H9 (cell line): ENCODE measurements around the gene SGIP1. TPM values are rescaled to one million over a fixed set of nuclear protein-coding genes. Genes with fewer than 3 reads are reported as not detected.

Experiments
- DNase-seq: peaks from one replicate; pipeline ENCODE4 v3.0.0-alpha.2; 2017
- H2AFZ ChIP-seq: one replicate; pipeline ENCODE4 v1.6.1; 2013; ENCODE audit warnings: mild to moderate bottlenecking, low read length, control low read depth, moderate library complexity
- H2AK5ac ChIP-seq: 2 replicates; pipeline ENCODE4 v1.6.1; 2013; ENCODE audit warnings: low read length, control low read depth, mixed read lengths; ENCODE audit not compliant: insufficient read length
- H2BK120ac ChIP-seq: one replicate; pipeline ENCODE4 v1.6.1; 2013; ENCODE audit warnings: low read depth, mild to moderate bottlenecking, low read length, control low read depth, inconsistent platforms; ENCODE audit not compliant: poor library complexity, severe bottlenecking
- H2BK12ac ChIP-seq: 2 replicates; pipeline ENCODE4 v1.6.1; 2013; ENCODE audit warnings: low read length, control low read depth, mixed read lengths, low read depth; ENCODE audit not compliant: insufficient read length
- H2BK15ac ChIP-seq: 2 replicates; pipeline ENCODE4 v1.6.1; 2013; ENCODE audit warnings: low read depth, low read length, control low read depth
- H2BK20ac ChIP-seq: one replicate; pipeline ENCODE4 v1.6.1; 2013; ENCODE audit warnings: low read depth, mild to moderate bottlenecking, low read length, control low read depth, inconsistent platforms; ENCODE audit not compliant: poor library complexity, severe bottlenecking
- H2BK5ac ChIP-seq: 2 replicates; pipeline ENCODE4 v1.6.1; 2013; ENCODE audit warnings: low read length, control low read depth, mixed read lengths; ENCODE audit not compliant: insufficient read length
- H3K14ac ChIP-seq: 2 replicates; pipeline ENCODE4 v1.6.1; 2013; ENCODE audit warnings: low read length, control low read depth; ENCODE audit not compliant: insufficient read depth
- H3K18ac ChIP-seq: 2 replicates; pipeline ENCODE4 v1.6.1; 2013; ENCODE audit warnings: low read depth, mild to moderate bottlenecking, mixed read lengths, low read length, control low read depth; ENCODE audit not compliant: insufficient read length
- H3K23ac ChIP-seq: 2 replicates; pipeline ENCODE4 v1.6.1; 2013; ENCODE audit warnings: low read length, control low read depth, mixed read lengths, low read depth; ENCODE audit not compliant: insufficient read length
- H3K23me2 ChIP-seq: 2 replicates; pipeline ENCODE4 v1.6.1; 2013; ENCODE audit warnings: low read depth, mild to moderate bottlenecking, mixed read lengths, low read length, control low read depth; ENCODE audit not compliant: insufficient read length, poor library complexity, severe bottlenecking
- H3K27ac ChIP-seq: 2 replicates; pipeline ENCODE4 v1.5.1; 2013; ENCODE audit warnings: low read length, control low read depth, mixed read lengths, low read depth; ENCODE audit not compliant: insufficient read length
- H3K27me3 ChIP-seq: 2 replicates; pipeline ENCODE4 v1.6.1; 2013; ENCODE audit warnings: low read length, control low read depth, inconsistent platforms; ENCODE audit not compliant: insufficient read depth
- H3K4ac ChIP-seq: 2 replicates; pipeline ENCODE4 v1.6.1; 2013; ENCODE audit warnings: low read depth, mild to moderate bottlenecking, control low read depth, inconsistent platforms, low read length, moderate library complexity
- H3K4me1 ChIP-seq: 2 replicates; pipeline ENCODE4 v1.6.1; 2013; ENCODE audit warnings: low read length, control low read depth, inconsistent platforms; ENCODE audit not compliant: insufficient read depth
- H3K4me2 ChIP-seq: 2 replicates; pipeline ENCODE4 v1.6.1; 2013; ENCODE audit warnings: low read length, control low read depth, mixed read lengths; ENCODE audit not compliant: insufficient read length, insufficient read depth
- H3K56ac ChIP-seq: 2 replicates; pipeline ENCODE4 v1.6.1; 2013; ENCODE audit warnings: low read depth, mild to moderate bottlenecking, mixed read lengths, low read length, control low read depth; ENCODE audit not compliant: insufficient read length
- H3K79me1 ChIP-seq: 2 replicates; pipeline ENCODE4 v1.6.1; 2013; ENCODE audit warnings: low read depth, mild to moderate bottlenecking, moderate library complexity, low read length, control low read depth, inconsistent platforms; ENCODE audit not compliant: insufficient read depth, poor library complexity, severe bottlenecking
- H3K79me2 ChIP-seq: 2 replicates; pipeline ENCODE4 v1.6.1; 2013; ENCODE audit warnings: low read length, control low read depth, inconsistent platforms; ENCODE audit not compliant: insufficient read depth
- H3K9ac ChIP-seq: 2 replicates; pipeline ENCODE4 v1.6.1; 2013; ENCODE audit warnings: low read length, control low read depth, mixed read lengths; ENCODE audit not compliant: insufficient read length; ENCODE audit errors: extremely low read depth
- H3K9me3 ChIP-seq: one replicate; pipeline ENCODE4 v1.6.1; 2013; ENCODE audit warnings: low read depth, low read length, inconsistent platforms; ENCODE audit not compliant: control insufficient read depth
- H3T11ph ChIP-seq: one replicate; pipeline ENCODE4 v1.6.1; 2013; ENCODE audit warnings: mild to moderate bottlenecking, low read length, control low read depth, inconsistent platforms
- H4K20me1 ChIP-seq: one replicate; pipeline ENCODE4 v1.6.1; 2013; ENCODE audit not compliant: control insufficient read depth, insufficient read length, insufficient read depth
- H4K5ac ChIP-seq: 2 replicates; pipeline ENCODE4 v1.6.1; 2013; ENCODE audit warnings: low read depth, mild to moderate bottlenecking, mixed read lengths, low read length, control low read depth; ENCODE audit not compliant: insufficient read length
- H4K8ac ChIP-seq: replicated peaks from 2 replicates; pipeline ENCODE4 v1.6.1; 2013; ENCODE audit warnings: low read length, control low read depth, mixed read lengths, low read depth; ENCODE audit not compliant: insufficient read length
- H4K91ac ChIP-seq: 2 replicates; pipeline ENCODE4 v1.6.1; 2013; ENCODE audit warnings: low read depth, mild to moderate bottlenecking, moderate library complexity, mixed read lengths, low read length, control low read depth; ENCODE audit not compliant: insufficient read length
- H3K27ac Mint-ChIP-seq, 3 experiments: 2 replicates in 2 of 3; 3 replicates in 1 of 3; pipeline ENCODE4 v1.8.0; 2020 to 2021; ENCODE audit warnings: mixed read lengths in 3 of 3, mild to moderate bottlenecking in 1 of 3, moderate library complexity in 1 of 3
- H3K27me3 Mint-ChIP-seq: 2 replicates; pipeline ENCODE4 v1.8.0; 2021; ENCODE audit warnings: low read depth, mild to moderate bottlenecking, moderate library complexity, mixed read lengths
- H3K36me3 Mint-ChIP-seq, 3 experiments: 2 replicates in 2 of 3; 3 replicates in 1 of 3; pipeline ENCODE4 v1.8.0; 2020 to 2021; ENCODE audit warnings: low read depth in 3 of 3, mixed read lengths in 3 of 3; ENCODE audit not compliant: insufficient read depth in 1 of 3
- H3K4me1 Mint-ChIP-seq, 2 experiments: 2 replicates each; pipeline ENCODE4 v1.8.0; 2020; ENCODE audit warnings: mixed read lengths in 2 of 2
- H3K4me3 Mint-ChIP-seq, 2 experiments: 2 replicates in 1 of 2; 3 replicates in 1 of 2; pipeline ENCODE4 v1.8.0; 2020 to 2021; ENCODE audit warnings: mild to moderate bottlenecking in 2 of 2, mixed read lengths in 2 of 2, moderate library complexity in 1 of 2
- H3K9me3 Mint-ChIP-seq, 2 experiments: 2 replicates in 1 of 2; 3 replicates in 1 of 2; pipeline ENCODE4 v1.8.0; 2020; ENCODE audit warnings: mild to moderate bottlenecking in 2 of 2, mixed read lengths in 2 of 2, moderate library complexity in 1 of 2
- CTCF ChIP-seq: fragments of 200-600 bp; sonication (generic); conservative IDR thresholded peaks from 3 replicates; pipeline ENCODE4 v1.8.0; 2021; ENCODE audit warnings: antibody characterized with exemption, mild to moderate bottlenecking
- WGBS: extraction: QIAGEN DNeasy Blood & Tissue Kit; methylation state at CpG from one replicate; pipeline ENCODE4 v1.1.7; 2013; ENCODE audit warnings: missing lambda C conversion rate, low lambda C conversion rate, mixed read lengths; ENCODE audit not compliant: insufficient read length; ENCODE audit errors: extremely low coverage; 5-methylcytosine and 5-hydroxymethylcytosine counted together
- total RNA-seq: library from RNA; stranded (reverse); gene quantifications from 2 replicates; pipeline ENCODE4 v1.2.1, GENCODE V29; 2021

The SGIP1 gene
- total RNA-seq, 1 experiment from 2014 or later = 1.5 TPM

GRCh38 chr1:66770240-66770639 lies 236.3 kb downstream of the SGIP1 start:
- Histone ChIP-seq H2AK5ac (no peak overlapping the region), H2BK5ac (no peak overlapping the region), H2BK120ac (no peak overlapping the region), H3T11ph (no peak overlapping the region), H3K23me2 (no peaks in the 10 kb centered on the region), H3K9ac (no peak overlapping the region), H3K23ac (no peak overlapping the region), H2BK15ac (no peak overlapping the region), H3K79me2 (no peaks in the 10 kb centered on the region), H3K9me3 (no peaks in the 10 kb centered on the region), H3K27ac (no peak overlapping the region), H4K5ac (no peak overlapping the region), H3K4me1 (no peaks in the 10 kb centered on the region), H3K4ac (no peak overlapping the region), H2AFZ (no peak overlapping the region), H4K20me1 (no peaks in the 10 kb centered on the region), H2BK12ac (no peak overlapping the region), H4K91ac (no peak overlapping the region), H3K14ac (no peak overlapping the region), H3K27me3 (no peaks in the 10 kb centered on the region), H3K79me1 (no peaks in the 10 kb centered on the region), H4K8ac (no peak overlapping the region), H3K4me2 (no peak overlapping the region), H3K56ac (no peak overlapping the region), H2BK20ac (no peak overlapping the region), H3K18ac (no peak overlapping the region)
- WGBS = no CpG with 5 or more reads among the region's 2 CpGs
- Mint-ChIP-seq H3K27ac (no peak overlapping the region), H3K36me3 (no peaks in the 10 kb centered on the region), H3K27me3 (no peaks in the 10 kb centered on the region), H3K4me3 (no peak overlapping the region), H3K4me1 (peaks cover 5 to 11% of the 10 kb centered on the region in 2 experiments), H3K9me3 (no peaks in the 10 kb centered on the region)
- no peak for DNase-seq
- no peak for TF ChIP-seq CTCF
